ENCODE measurements around the gene FAM83F.

FAM83F gene

DNA sequence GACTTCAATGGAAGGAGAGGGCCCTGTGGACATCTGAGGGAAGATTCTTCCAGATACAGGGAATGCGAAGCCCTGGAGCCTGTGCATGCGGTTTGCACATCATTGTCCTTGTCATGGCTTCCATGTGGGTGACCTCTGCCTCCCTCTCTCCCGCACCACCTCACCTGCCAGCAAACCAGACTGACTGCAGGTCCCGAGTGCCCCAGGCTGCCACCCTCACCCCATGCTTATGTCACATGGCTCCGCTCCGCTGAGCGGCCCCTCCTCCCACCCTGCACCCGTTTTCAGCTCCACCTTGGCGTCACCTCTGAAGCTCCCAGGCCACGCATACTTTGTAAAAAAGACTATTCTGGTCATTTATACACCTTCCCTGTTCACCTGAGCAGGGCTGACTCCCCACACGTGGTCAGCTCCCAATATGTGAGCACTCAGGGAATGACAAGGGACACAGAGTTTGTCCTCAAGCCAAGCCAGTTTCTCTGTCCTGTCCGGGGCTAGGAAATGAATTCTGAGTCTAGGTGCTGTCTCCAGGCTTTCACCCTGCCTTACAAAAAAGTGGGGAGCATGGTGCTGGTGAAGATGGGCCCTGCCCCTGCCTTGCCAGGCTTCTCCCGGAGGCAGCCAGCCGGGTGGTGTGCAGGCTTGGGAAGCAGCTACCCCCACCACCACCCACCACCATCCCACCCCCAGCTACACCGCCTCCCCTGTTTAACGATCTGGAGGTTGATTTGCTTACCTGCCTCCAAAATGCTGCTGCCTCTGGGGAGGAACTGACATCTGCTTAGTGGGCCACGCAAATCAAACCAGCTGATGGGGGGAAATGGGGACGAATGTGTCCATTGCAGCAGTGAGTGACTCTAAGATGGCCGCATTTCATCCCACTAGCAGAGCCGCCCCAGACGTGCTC is 32.7 kb downstream of the FAM83F start:
- H3K4me3 Mint-ChIP-seq: no peak overlapping the region
- peaks cover 7% of the 10 kb centered on the region for H3K4me1 Mint-ChIP-seq (ENCODE audit: low read depth)
- no peaks in the 10 kb centered on the region for H3K36me3 Mint-ChIP-seq
- H3K9me3 Mint-ChIP-seq (ENCODE audit: low read depth): no peaks in the 10 kb centered on the region
- H3K27ac Mint-ChIP-seq: no peak overlapping the region
- no peaks in the 10 kb centered on the region for H3K27me3 Mint-ChIP-seq

- no peak overlapping the region for H3K27ac Mint-ChIP-seq
- H3K9me3 Mint-ChIP-seq (ENCODE audit: low read depth): no peaks in the 10 kb centered on the region
- no peak overlapping the region for H3K4me3 Mint-ChIP-seq
- H3K4me1 Mint-ChIP-seq (ENCODE audit: low read depth): peaks cover 7% of the 10 kb centered on the region
- H3K27me3 Mint-ChIP-seq: no peaks in the 10 kb centered on the region
- H3K36me3 Mint-ChIP-seq: no peaks in the 10 kb centered on the region
Measured at GRCh38 chr22:40028098-40028425, 33.3 kb downstream of the FAM83F start.

DNA sequence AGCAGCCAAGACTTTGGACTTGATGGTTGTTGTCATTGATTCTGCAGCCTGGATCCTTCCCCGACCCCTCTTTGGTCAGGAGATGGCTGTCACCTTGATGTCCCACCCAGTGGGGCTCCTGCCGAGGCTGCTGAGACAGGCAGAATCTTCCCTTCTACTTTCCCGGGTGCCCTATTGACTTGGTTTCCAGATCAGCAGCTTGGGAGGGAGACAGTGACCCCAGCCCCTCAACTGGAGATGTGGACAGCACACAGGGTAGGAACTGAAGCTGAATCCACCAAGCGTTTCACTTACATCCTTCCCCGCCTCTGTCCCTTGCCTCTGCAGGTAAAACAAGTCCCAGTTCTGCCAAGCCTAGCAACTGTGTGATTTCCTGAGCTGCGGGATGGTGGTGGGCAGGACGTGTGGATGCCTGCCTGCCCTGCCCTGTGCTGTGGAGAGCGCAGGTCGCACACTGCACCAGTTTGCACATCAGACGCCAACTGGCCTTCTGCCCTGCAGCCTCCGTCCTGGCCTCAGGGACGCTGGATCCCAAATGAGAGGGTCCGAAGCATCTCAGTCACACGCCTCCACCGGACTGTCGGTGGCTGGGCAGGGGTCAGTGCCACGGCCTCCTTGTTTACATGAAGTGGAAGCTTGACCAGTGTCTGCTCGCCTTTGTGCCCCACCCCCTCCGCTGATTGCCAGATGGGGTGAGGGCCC is 34.6 kb downstream of the FAM83F start:
- no peaks in the 10 kb centered on the region for H3K36me3 Mint-ChIP-seq
- no peaks in the 10 kb centered on the region for H3K27me3 Mint-ChIP-seq
- H3K9me3 Mint-ChIP-seq (ENCODE audit: low read depth): no peaks in the 10 kb centered on the region
- H3K4me1 Mint-ChIP-seq (ENCODE audit: low read depth): peaks cover 7% of the 10 kb centered on the region
- H3K4me3 Mint-ChIP-seq: no peak overlapping the region
- no peak overlapping the region for H3K27ac Mint-ChIP-seq

DNA sequence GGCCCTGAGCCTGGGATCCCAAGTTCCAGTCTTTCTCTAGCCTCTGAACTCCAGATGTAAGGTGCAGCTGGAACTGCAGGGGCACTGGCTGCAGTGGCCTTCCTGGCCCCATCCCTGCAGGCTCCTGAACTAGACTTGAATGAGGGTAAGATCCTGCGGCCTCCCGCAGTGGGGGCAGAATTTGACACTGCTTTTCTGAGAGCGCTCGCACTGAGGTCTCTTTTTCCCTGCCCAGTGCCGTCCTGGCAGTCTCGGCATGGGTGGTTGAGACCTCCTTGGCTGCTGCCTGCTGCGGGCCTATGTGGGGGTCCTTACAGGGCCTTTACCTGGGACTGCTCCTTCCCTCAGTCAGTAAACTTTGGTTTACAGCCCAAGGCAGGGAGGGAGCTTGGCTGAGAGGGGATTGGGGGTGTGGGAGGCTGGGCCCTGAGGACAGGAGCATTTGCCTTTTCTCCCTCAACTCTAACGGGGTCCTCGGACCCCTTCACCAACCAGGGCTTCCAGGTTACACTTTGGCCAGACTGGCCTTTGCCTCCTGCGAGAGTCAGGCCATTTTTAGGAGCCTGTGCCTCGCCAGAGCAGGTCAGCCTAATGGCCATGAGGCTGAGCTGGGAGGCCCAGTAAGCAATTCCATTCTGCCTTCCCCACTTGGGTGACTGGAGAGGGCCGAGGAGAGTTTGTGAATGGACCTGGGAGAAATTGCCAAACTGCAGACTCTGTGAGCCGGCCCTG is 35.4 kb downstream of the FAM83F start:
- Mint-ChIP-seq H3K36me3 (no peaks in the 10 kb centered on the region), H3K27me3 (no peaks in the 10 kb centered on the region), H3K4me3 (no peak overlapping the region), H3K4me1 (ENCODE audit: low read depth) (peaks cover 7% of the 10 kb centered on the region), H3K27ac (no peak overlapping the region), H3K9me3 (ENCODE audit: low read depth) (no peaks in the 10 kb centered on the region)

- peak overlapping the region; percentile 58 for H3K27ac Mint-ChIP-seq
- peaks cover 7% of the 10 kb centered on the region for H3K4me1 Mint-ChIP-seq (ENCODE audit: low read depth)
- H3K27me3 Mint-ChIP-seq: no peaks in the 10 kb centered on the region
- H3K36me3 Mint-ChIP-seq: no peaks in the 10 kb centered on the region
- no peaks in the 10 kb centered on the region for H3K9me3 Mint-ChIP-seq (ENCODE audit: low read depth)
- no peak overlapping the region for H3K4me3 Mint-ChIP-seq
Measured at GRCh38 chr22:40030758-40031095, 36.0 kb downstream of the FAM83F start.

DNA sequence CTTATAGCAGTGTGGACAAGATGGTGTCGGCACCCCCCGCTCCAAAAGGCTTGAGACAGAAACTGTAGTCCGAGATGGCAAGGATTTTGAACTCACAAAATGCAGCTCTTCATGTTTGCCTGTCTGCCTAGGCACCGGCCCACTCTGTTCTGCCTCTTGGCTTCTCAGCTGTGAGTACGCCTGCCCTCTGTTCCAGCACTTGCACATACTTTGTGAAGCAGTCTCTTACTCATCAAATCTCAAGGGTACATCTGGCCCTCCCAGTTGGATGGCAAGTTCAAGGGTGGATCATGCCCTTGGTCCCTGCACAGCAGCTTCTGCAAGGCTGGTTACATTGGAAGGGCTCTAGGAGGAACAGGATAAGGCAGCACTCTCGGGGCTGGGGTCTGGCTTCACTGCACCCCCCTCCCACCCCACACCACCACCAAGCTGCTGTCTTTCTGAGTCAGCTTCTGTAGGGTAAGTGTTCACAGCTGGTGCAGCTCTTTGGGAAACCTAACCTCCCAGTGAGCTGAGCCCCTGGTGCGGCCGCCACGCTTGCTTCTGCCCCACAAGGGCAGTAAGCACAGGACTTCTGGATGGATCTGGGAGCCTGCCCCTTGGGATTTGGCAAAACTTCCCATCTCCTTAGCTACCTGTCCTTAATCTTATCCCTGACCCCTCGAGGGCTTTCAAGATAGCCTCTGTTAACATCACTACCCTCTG is 37.2 kb downstream of the FAM83F start:
- Mint-ChIP-seq H3K4me1 (ENCODE audit: low read depth) (peaks cover 7% of the 10 kb centered on the region), H3K4me3 (no peak overlapping the region), H3K27me3 (no peaks in the 10 kb centered on the region), H3K36me3 (no peaks in the 10 kb centered on the region), H3K9me3 (ENCODE audit: low read depth) (no peaks in the 10 kb centered on the region), H3K27ac (no peak overlapping the region)

DNA sequence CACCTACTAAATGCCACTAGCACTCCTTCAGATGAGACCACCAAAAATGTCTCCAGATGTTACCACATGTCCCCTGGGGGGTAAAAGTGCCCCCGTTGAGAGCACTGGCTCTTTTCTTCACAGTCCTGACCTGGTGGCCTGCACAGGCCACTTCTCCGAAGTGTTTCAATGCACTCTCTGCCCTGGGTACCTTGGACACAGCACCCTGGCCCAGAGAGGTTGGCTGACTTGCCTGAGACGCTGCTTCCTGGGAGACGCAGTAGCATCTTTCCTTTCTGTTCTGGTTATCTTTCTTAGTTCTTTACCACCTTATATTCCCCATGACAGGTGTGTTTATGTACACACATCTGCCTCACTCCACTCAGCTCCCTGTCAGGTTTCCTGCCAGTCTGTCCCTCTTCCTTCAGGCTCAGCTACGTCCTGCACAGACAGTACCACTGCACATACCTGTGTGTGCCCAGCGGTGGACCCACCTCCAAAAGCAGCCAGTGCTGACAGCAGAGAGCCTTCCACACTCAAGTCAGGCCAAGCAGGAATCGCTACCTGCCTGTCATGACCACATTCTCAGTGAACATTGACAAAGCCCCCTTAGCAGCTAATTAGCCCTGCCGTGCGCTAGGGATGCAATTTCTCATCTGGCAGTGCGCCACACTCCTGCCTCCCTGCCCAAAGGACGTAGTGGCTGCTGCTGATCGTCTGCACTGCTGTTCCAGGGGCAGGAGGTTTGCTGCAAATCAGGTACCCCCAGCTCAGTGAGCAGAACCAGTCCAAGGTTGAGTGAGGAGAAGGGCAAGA is 39.0 kb downstream of the FAM83F start:
- Mint-ChIP-seq H3K36me3 (no peaks in the 10 kb centered on the region), H3K27me3 (no peaks in the 10 kb centered on the region), H3K9me3 (ENCODE audit: low read depth) (no peaks in the 10 kb centered on the region), H3K4me1 (ENCODE audit: low read depth) (peaks cover 10% of the 10 kb centered on the region), H3K4me3 (no peak overlapping the region), H3K27ac (no peak overlapping the region)

DNA sequence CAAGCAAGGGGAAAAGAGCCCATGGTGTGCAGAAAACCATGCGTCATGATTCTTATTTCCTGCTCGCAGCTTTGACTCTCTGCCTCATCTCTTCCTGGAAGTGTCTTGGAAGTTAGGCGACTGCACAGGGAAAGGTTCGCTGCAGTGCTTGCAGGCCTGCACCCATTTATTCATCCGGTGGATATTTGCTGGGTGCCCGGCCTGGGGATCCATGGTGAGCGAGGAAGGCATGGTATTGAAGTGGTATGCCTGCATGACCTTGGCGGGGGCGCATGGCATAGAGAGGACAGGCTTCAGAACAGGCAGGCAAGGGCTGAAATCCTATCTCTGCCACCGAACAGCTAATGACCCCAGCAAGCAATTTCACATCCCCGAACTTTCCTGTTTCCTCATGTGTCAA is 40.6 kb downstream of the FAM83F start:
- Mint-ChIP-seq H3K27ac (no peak overlapping the region), H3K36me3 (no peaks in the 10 kb centered on the region), H3K4me1 (ENCODE audit: low read depth) (peaks cover 7% of the 10 kb centered on the region)

GRCh38 chr22:40036126-40036525 is 41.4 kb downstream of the FAM83F start:
- no peak overlapping the region for H3K27ac Mint-ChIP-seq
- no peaks in the 10 kb centered on the region for H3K9me3 Mint-ChIP-seq (ENCODE audit: low read depth)
- no peaks in the 10 kb centered on the region for H3K36me3 Mint-ChIP-seq
- peaks cover 2% of the 10 kb centered on the region for H3K27me3 Mint-ChIP-seq
- H3K4me3 Mint-ChIP-seq: no peak overlapping the region
- H3K4me1 Mint-ChIP-seq (ENCODE audit: low read depth): peaks cover 2% of the 10 kb centered on the region

More for the DNA sequence above, 40.6 kb downstream of the FAM83F start:
- Mint-ChIP-seq H3K4me3 (no peak overlapping the region), H3K27me3 (peaks cover 2% of the 10 kb centered on the region), H3K9me3 (ENCODE audit: low read depth) (no peaks in the 10 kb centered on the region)

DNA sequence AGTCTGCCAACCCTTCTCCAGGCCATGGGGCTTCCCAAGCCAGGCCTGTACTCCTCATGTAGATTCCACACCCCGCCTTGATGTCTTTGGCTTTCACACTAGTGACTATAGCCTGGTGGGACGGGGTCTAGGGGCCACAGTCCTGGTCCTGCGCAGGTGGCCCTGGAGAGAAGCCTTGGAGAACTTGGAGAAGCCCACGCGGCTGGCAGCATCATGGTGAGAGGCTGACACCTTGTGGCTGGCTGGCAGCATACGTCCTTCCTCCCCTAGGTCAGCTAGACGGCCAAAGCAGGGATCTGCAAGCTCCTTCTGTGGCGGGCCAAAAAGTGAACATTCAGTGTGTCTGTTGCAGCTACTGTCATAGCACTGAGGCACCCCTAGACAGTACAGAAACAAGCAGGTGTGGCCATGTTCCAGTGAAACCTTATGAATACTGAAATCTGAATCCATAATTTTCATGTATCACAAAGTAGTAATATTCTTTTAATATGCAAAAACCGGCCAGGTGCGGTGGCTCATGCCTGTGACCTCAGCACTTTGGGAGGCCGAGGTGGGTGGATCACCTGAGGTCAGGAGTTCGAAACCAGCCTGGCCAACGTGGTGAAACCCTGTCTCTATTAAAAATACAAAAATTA is 42.0 kb downstream of the FAM83F start:
- no peak overlapping the region for H3K4me3 Mint-ChIP-seq
- peaks cover 2% of the 10 kb centered on the region for H3K4me1 Mint-ChIP-seq (ENCODE audit: low read depth)
- H3K27ac Mint-ChIP-seq: no peak overlapping the region
- peaks cover 2% of the 10 kb centered on the region for H3K27me3 Mint-ChIP-seq
- no peaks in the 10 kb centered on the region for H3K36me3 Mint-ChIP-seq
- no peaks in the 10 kb centered on the region for H3K9me3 Mint-ChIP-seq (ENCODE audit: low read depth)

GRCh38 chr22:40037320-40037719 is 42.6 kb downstream of the FAM83F start:
- H3K36me3 Mint-ChIP-seq: no peaks in the 10 kb centered on the region
- peaks cover 2% of the 10 kb centered on the region for H3K27me3 Mint-ChIP-seq
- peaks cover 2% of the 10 kb centered on the region for H3K4me1 Mint-ChIP-seq (ENCODE audit: low read depth)
- no peak overlapping the region for H3K4me3 Mint-ChIP-seq
- H3K27ac Mint-ChIP-seq: no peak overlapping the region
- no peaks in the 10 kb centered on the region for H3K9me3 Mint-ChIP-seq (ENCODE audit: low read depth)

GRCh38 chr22:40039482-40040115 is 44.8 kb downstream of the FAM83F start:
- no peaks in the 10 kb centered on the region for H3K36me3 Mint-ChIP-seq
- H3K27ac Mint-ChIP-seq: no peak overlapping the region
- peaks cover 11% of the 10 kb centered on the region for H3K4me1 Mint-ChIP-seq (ENCODE audit: low read depth)
- no peak overlapping the region for H3K4me3 Mint-ChIP-seq
- no peaks in the 10 kb centered on the region for H3K9me3 Mint-ChIP-seq (ENCODE audit: low read depth)
- peaks cover 2% of the 10 kb centered on the region for H3K27me3 Mint-ChIP-seq

DNA sequence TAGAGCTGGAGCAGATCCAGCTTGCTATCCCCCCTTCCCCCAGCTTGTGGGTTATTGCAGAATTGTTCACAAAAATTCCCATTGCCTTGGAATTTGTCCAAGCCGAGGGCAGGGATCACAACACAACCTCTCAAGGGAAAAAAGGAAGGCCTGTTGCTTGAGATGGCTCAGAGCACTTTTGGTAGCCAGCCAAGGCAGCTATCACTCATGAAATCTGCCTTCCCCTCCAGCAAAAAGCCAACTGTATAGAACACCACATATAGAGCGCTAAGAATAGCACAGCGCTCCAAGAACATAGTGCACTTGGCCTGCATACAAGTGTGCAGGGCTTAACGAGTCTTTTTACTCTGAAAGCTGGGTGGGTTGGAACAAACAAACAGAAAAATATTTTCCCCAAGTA is 46.2 kb downstream of the FAM83F start:
- no peaks in the 10 kb centered on the region for H3K9me3 Mint-ChIP-seq (ENCODE audit: low read depth)
- no peak overlapping the region for H3K4me3 Mint-ChIP-seq
- peaks cover 2% of the 10 kb centered on the region for H3K27me3 Mint-ChIP-seq
- H3K27ac Mint-ChIP-seq: no peak overlapping the region
- peaks cover 11% of the 10 kb centered on the region for H3K4me1 Mint-ChIP-seq (ENCODE audit: low read depth)
- no peaks in the 10 kb centered on the region for H3K36me3 Mint-ChIP-seq

All from activated naive CD8-positive, alpha-beta T cell (primary cell).